OCI-LY1 (cell line): ENCODE data around the gene RAB21.

Experiments used
- H2AFZ ChIP-seq: fragments of 200-600 bp; sonication (generic), shearing (Covaris generic); 2 replicates; pipeline ENCODE4 v1.6.0; 2014; ENCODE audit warnings: antibody characterized with exemption, mild to moderate bottlenecking, low read length
- H3F3A ChIP-seq: fragments of 200-600 bp; sonication (generic), shearing (Covaris generic); 2 replicates; pipeline ENCODE4 v1.6.0; 2014; ENCODE audit warnings: mild to moderate bottlenecking, antibody characterized with exemption, low read length, moderate library complexity; ENCODE audit not compliant: insufficient read depth
- H3K27ac ChIP-seq: fragments of 200-600 bp; sonication (generic); 2 replicates; pipeline ENCODE4 v1.5.1; 2014; ENCODE audit warnings: low read length, mixed run types, mild to moderate bottlenecking, low read depth; ENCODE audit not compliant: poor library complexity, severe bottlenecking
- H3K27me3 ChIP-seq: fragments of 200-600 bp; sonication (generic); 2 replicates; pipeline ENCODE4 v1.6.0; 2014; ENCODE audit warnings: antibody characterized with exemption, mild to moderate bottlenecking, low read length, moderate library complexity; ENCODE audit not compliant: insufficient read depth
- H3K36me3 ChIP-seq: fragments of 200-600 bp; sonication (generic); 2 replicates; pipeline ENCODE4 v1.6.1; 2014; ENCODE audit warnings: mild to moderate bottlenecking, antibody characterized with exemption, low read length, moderate library complexity, mixed read lengths; ENCODE audit not compliant: insufficient read depth
- H3K4me1 ChIP-seq: fragments of 200-600 bp; sonication (generic); 2 replicates; pipeline ENCODE4 v1.5.1; 2014; ENCODE audit warnings: mild to moderate bottlenecking, low read length, moderate library complexity; ENCODE audit not compliant: insufficient read depth, severe bottlenecking
- H3K4me2 ChIP-seq: fragments of 200-600 bp; sonication (generic), shearing (Covaris generic); 2 replicates; pipeline ENCODE4 v1.6.1; 2014; ENCODE audit warnings: low read length
- H3K4me3 ChIP-seq: fragments of 200-600 bp; sonication (generic); 2 replicates; pipeline ENCODE4 v1.5.1; 2014; ENCODE audit warnings: low read length, low read depth, mild to moderate bottlenecking, mixed read lengths; ENCODE audit not compliant: poor library complexity, severe bottlenecking
- H3K79me2 ChIP-seq: fragments of 200-600 bp; shearing (Covaris generic); 2 replicates; pipeline ENCODE4 v1.6.1; 2016; ENCODE audit warnings: mixed run types, low read length, mixed read lengths; ENCODE audit not compliant: insufficient read depth
- H3K9ac ChIP-seq: fragments of 200-600 bp; sonication (generic), shearing (Covaris generic); 2 replicates; pipeline ENCODE4 v1.6.1; 2014; ENCODE audit warnings: mild to moderate bottlenecking, low read length, mixed read lengths
- H3K9me2 ChIP-seq: fragments of 200-600 bp; sonication (generic), shearing (Covaris generic); 2 replicates; pipeline ENCODE4 v1.6.1; 2014; ENCODE audit warnings: low read depth, mild to moderate bottlenecking, low read length, mixed read lengths
- H3K9me3 ChIP-seq: fragments of 200-600 bp; shearing (Covaris generic); 2 replicates; pipeline ENCODE4 v1.6.1; 2014; ENCODE audit warnings: low read length, mixed read lengths
- H4K20me1 ChIP-seq: fragments of 200-600 bp; sonication (generic), shearing (Covaris generic); 2 replicates; pipeline ENCODE4 v1.6.0; 2016; ENCODE audit warnings: mild to moderate bottlenecking, low read length; ENCODE audit not compliant: insufficient read depth
- EZH2 ChIP-seq: fragments of 200-600 bp; sonication (generic), shearing (Covaris generic); IDR thresholded peaks from 2 replicates; pipeline ENCODE4 v1.8.0; 2017; ENCODE audit warnings: borderline replicate concordance, mixed run types, mild to moderate bottlenecking, antibody characterized with exemption, low read length, moderate library complexity, mixed read lengths
- TF ChIP-seq, protein P1 (sequence below): fragments of 200-600 bp; sonication (generic), shearing (Covaris generic); IDR thresholded peaks from 2 replicates; pipeline ENCODE4 v1.5.1; 2017; ENCODE audit warnings: mild to moderate bottlenecking, antibody characterized with exemption, low read length, moderate library complexity, mixed read lengths

RAB21 gene

DNA sequence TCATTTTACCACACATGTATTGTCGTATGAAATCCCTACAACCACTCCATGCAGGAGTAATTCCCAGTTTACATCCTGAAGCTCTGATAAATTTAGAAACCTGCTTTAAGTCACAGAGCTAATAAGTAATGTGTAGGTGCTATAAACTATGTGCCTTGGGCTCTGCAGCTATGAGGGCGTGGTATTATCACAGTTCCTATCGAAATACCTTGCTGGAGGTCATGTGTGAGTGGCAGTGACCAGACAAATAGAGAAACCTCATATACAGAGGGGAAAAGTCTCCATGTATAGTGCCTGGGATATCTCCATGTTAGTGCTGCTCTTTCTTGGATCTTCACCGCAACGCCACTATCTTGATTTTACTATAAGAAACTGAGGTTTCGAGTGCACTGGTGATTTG is 84.0 kb downstream of the RAB21 start:
- peak overlapping the region; percentile 83 for H2AFZ ChIP-seq

DNA sequence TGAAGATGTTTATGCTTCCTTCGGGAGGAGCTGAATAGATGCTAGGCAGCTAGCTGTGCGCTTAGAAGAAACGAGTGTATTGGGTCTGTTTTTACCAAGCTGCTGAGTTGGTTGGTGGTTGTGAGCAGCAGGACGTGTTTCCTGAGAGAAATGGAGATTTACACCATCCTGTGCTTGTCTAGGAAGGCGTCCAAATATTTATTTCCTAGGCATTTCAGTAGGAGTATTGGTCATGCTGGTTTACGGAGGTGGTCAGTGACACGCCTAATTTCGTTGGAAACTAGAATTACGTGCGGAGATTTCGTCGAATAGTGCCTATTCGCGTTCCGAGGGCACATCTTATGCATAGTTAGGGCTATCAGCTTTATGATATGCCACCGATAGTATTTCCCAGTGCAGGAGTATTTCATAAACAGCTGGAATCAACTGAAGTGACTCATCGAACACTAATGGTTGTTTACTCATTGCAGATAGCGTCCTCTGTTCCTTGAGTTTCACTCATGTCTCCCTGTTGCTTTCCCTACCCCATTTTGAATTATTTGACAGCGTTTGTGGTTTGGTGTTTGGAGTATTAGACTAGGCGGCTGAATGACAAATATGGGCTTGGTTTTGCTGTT is 85.7 kb downstream of the RAB21 start:
- H3K79me2 ChIP-seq = peaks cover 51% of the 10 kb centered on the region
- H4K20me1 ChIP-seq = no peaks in the 10 kb centered on the region

More for the DNA sequence above, 84.0 kb downstream of the RAB21 start:
- Histone ChIP-seq H3K27me3 (no peaks in the 10 kb centered on the region), H3K27ac (no peak overlapping the region), H3F3A (0 out of 2 replicates have a peak, but pooled peaks cover 3% of the 10 kb centered on the region), H3K36me3 (no peaks in the 10 kb centered on the region), H3K4me2 (peak overlapping the region; percentile 98; the same call in 1 of the 2 replicates), H3K9me2 (no peaks in the 10 kb centered on the region), H3K4me1 (peaks cover 30% of the 10 kb centered on the region), H4K20me1 (no peaks in the 10 kb centered on the region), H3K4me3 (peak overlapping the region; percentile 87), H3K9ac (no peak overlapping the region), H3K79me2 (peaks cover 35% of the 10 kb centered on the region), H3K9me3 (no peaks in the 10 kb centered on the region)
- no peak for TF ChIP-seq EZH2
- TF ChIP-seq, protein P1, sequence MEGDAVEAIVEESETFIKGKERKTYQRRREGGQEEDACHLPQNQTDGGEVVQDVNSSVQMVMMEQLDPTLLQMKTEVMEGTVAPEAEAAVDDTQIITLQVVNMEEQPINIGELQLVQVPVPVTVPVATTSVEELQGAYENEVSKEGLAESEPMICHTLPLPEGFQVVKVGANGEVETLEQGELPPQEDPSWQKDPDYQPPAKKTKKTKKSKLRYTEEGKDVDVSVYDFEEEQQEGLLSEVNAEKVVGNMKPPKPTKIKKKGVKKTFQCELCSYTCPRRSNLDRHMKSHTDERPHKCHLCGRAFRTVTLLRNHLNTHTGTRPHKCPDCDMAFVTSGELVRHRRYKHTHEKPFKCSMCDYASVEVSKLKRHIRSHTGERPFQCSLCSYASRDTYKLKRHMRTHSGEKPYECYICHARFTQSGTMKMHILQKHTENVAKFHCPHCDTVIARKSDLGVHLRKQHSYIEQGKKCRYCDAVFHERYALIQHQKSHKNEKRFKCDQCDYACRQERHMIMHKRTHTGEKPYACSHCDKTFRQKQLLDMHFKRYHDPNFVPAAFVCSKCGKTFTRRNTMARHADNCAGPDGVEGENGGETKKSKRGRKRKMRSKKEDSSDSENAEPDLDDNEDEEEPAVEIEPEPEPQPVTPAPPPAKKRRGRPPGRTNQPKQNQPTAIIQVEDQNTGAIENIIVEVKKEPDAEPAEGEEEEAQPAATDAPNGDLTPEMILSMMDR = no peak

DNA sequence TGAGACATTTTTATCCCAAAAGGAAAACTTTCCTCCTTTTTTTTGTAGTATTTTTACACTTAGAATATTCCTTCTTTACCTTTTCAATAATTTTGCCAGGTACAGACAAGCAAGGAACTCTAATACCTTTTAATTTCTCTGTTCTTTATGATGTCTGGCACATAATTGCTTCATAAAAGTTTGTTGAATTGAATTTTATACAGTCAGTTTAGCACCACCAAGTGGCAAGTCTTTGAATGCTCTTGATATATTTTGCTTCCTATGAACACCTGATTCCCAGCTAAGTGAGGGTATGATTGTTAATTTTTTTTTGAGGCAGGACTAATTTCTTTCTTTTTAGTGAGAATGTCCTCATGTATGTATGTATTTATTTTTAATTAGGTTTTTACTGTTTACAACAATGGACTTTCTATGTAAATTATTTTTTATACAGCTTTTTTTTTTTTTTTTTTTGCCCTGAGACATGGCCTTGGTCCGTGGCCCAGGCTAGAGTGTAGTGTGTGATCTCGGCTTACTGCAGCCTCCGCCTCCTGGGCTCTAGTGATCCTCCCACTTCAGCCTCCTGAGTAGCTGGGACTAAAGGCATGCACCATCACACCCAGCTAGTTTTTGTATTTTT is 91.8 kb downstream of the RAB21 start:
- Histone ChIP-seq H4K20me1 (no peaks in the 10 kb centered on the region), H3K27me3 (no peaks in the 10 kb centered on the region), H3K9me3 (peaks cover 2% of the 10 kb centered on the region; the same call in 1 of the 2 replicates), H3K79me2 (peaks cover 76% of the 10 kb centered on the region), H3K4me3 (no peak overlapping the region), H3K36me3 (peaks cover 11% of the 10 kb centered on the region), H3K9me2 (no peaks in the 10 kb centered on the region), H3K4me1 (peaks cover 7% of the 10 kb centered on the region), H3K9ac (no peak overlapping the region), H3F3A (0 out of 2 replicates have a peak, but pooled peaks cover 3% of the 10 kb centered on the region), H3K4me2 (no peak overlapping the region), H2AFZ (no peak overlapping the region), H3K27ac (no peak overlapping the region)
- TF ChIP-seq, protein P1 = peak; percentile 67
- no peak for TF ChIP-seq EZH2

More for the DNA sequence above, 85.7 kb downstream of the RAB21 start:
- 0 out of 2 replicates have a peak, but pooled peaks cover 6% of the 10 kb centered on the region for H3F3A ChIP-seq
- H3K4me2 ChIP-seq = peak overlapping the region; percentile 98
- peaks cover 30% of the 10 kb centered on the region for H3K4me1 ChIP-seq
- peak overlapping the region; percentile 88 for H3K27ac ChIP-seq
- H3K4me3 ChIP-seq = peak overlapping the region; percentile 87
- H3K36me3 ChIP-seq = no peaks in the 10 kb centered on the region
- no peak for TF ChIP-seq EZH2
- TF ChIP-seq, protein P1 = no peak
- H3K9ac ChIP-seq = peak overlapping the region; percentile 82
- 0 out of 2 replicates have a peak overlapping the region, but pooled peaks have one; percentile 22 for H2AFZ ChIP-seq
- no peaks in the 10 kb centered on the region for H3K9me2 ChIP-seq
- H3K9me3 ChIP-seq = no peaks in the 10 kb centered on the region
- no peaks in the 10 kb centered on the region for H3K27me3 ChIP-seq
